Measurements from ENCODE around the gene SVEP1. TPM values are rescaled to one million over a fixed set of nuclear protein-coding genes. Genes with fewer than 3 reads are reported as not detected.

The SVEP1 gene
- total RNA-seq, 1 donor from 2014 or later, result 7.9 TPM

- no peak for DNase-seq (ENCODE audit: extremely low spot score, unreplicated experiment)
- Mint-ChIP-seq H3K36me3 (no peaks in the 10 kb centered on the region), H3K27me3 (no peaks in the 10 kb centered on the region), H3K9me3 (no peaks in the 10 kb centered on the region), H3K4me3 (no peak overlapping the region), H3K27ac (peak overlapping the region; percentile 32), H3K4me1 (ENCODE audit: unreplicated experiment) (peaks cover 6% of the 10 kb centered on the region)
- no peak for TF ChIP-seq CTCF (conservative IDR thresholded peaks at IDR 0.05)
Measured at GRCh38 chr9:110351009-110351467, 228.5 kb downstream of the SVEP1 start.

GRCh38 chr9:110346325-110346724, 233.2 kb downstream of the SVEP1 start:
- no peaks in the 10 kb centered on the region for H3K27me3 Mint-ChIP-seq
- TF ChIP-seq CTCF (conservative IDR thresholded peaks at IDR 0.05), result no peak
- H3K36me3 Mint-ChIP-seq, result no peaks in the 10 kb centered on the region
- DNase-seq (ENCODE audit: extremely low spot score, unreplicated experiment), result no peak
- peaks cover 6% of the 10 kb centered on the region for H3K4me1 Mint-ChIP-seq (ENCODE audit: unreplicated experiment)
- H3K27ac Mint-ChIP-seq, result no peak overlapping the region
- H3K4me3 Mint-ChIP-seq, result no peak overlapping the region
- H3K9me3 Mint-ChIP-seq, result no peaks in the 10 kb centered on the region

- H3K4me3 Mint-ChIP-seq, result no peak overlapping the region
- H3K36me3 Mint-ChIP-seq, result no peaks in the 10 kb centered on the region
- DNase-seq (ENCODE audit: extremely low spot score, unreplicated experiment), result no peak
- no peaks in the 10 kb centered on the region for H3K27me3 Mint-ChIP-seq
- H3K27ac Mint-ChIP-seq, result no peak overlapping the region
- H3K4me1 Mint-ChIP-seq (ENCODE audit: unreplicated experiment), result no peaks in the 10 kb centered on the region
- no peaks in the 10 kb centered on the region for H3K9me3 Mint-ChIP-seq
- no peak for TF ChIP-seq CTCF (conservative IDR thresholded peaks at IDR 0.05)
Measured at GRCh38 chr9:110344821-110345220, 234.7 kb downstream of the SVEP1 start.

- Mint-ChIP-seq H3K27me3 (no peaks in the 10 kb centered on the region), H3K27ac (no peak overlapping the region), H3K4me1 (ENCODE audit: unreplicated experiment) (no peaks in the 10 kb centered on the region), H3K36me3 (no peaks in the 10 kb centered on the region), H3K4me3 (no peak overlapping the region), H3K9me3 (no peaks in the 10 kb centered on the region)
- DNase-seq (ENCODE audit: extremely low spot score, unreplicated experiment), result no peak
- no peak for TF ChIP-seq CTCF (conservative IDR thresholded peaks at IDR 0.05)
Measured at GRCh38 chr9:110343551-110343950, 236.0 kb downstream of the SVEP1 start.

GRCh38 chr9:110340306-110340705, 239.2 kb downstream of the SVEP1 start:
- Mint-ChIP-seq H3K9me3 (no peaks in the 10 kb centered on the region), H3K4me3 (no peak overlapping the region), H3K4me1 (ENCODE audit: unreplicated experiment) (no peaks in the 10 kb centered on the region), H3K36me3 (no peaks in the 10 kb centered on the region), H3K27me3 (no peaks in the 10 kb centered on the region), H3K27ac (no peak overlapping the region)
- no peak for DNase-seq (ENCODE audit: extremely low spot score, unreplicated experiment)
- TF ChIP-seq CTCF (conservative IDR thresholded peaks at IDR 0.05), result peak; percentile 34

- TF ChIP-seq CTCF (conservative IDR thresholded peaks at IDR 0.05), result no peak
- Mint-ChIP-seq H3K9me3 (no peaks in the 10 kb centered on the region), H3K4me1 (ENCODE audit: unreplicated experiment) (no peaks in the 10 kb centered on the region), H3K4me3 (no peak overlapping the region), H3K27ac (no peak overlapping the region), H3K27me3 (no peaks in the 10 kb centered on the region), H3K36me3 (no peaks in the 10 kb centered on the region)
- DNase-seq (ENCODE audit: extremely low spot score, unreplicated experiment), result no peak
Measured at GRCh38 chr9:110338143-110338542, 241.4 kb downstream of the SVEP1 start.

Data from type B pancreatic cell (in vitro differentiated cells).